HG03575 (cell line): ENCODE measurements around the gene RET.
"Not testable (repeated sequence)": the region's sequence is repeated elsewhere in the genome, so short reads cannot be mapped to it uniquely, and the experiment has no call there.

Experiments used
- ATAC-seq: cut with Tn5 transposase; IDR thresholded peaks from one replicate; pipeline ENCODE4 v1.9.1; 2021; ENCODE audit not compliant: unreplicated experiment, insufficient number of reproducible peaks, low FRiP score; ENCODE audit errors: extremely low read depth

The RET gene

DNA sequence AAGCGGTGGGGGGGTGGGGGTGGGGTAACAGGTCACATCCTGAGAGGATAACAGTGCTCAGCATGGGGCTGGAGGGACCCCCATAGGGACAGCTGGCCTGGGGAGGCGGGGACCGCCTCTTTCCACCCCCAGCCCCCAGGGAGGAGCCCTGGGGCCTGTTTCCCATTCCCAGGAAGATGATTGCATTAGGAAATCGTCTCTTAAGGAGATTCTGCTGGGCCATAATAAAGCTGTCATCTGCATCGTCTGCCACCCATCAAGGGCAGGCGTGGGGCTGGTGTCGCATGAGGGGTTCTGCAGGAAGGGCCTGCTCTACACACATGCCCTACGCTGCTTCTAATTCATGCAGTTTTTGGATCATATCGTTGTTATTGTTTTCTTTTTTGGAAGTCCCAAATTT is 17.2 kb downstream of the RET start:
- ATAC-seq = no peak

GRCh38 chr10:43099339-43099738 is 22.5 kb downstream of the RET start:
- ATAC-seq = not testable (repeated sequence)

- no peak for ATAC-seq
Observed at GRCh38 chr10:43099928-43100327, 23.1 kb downstream of the RET start.

GRCh38 chr10:43100366-43100765 is 23.5 kb downstream of the RET start:
- no peak for ATAC-seq

GRCh38 chr10:43102063-43102828 is 25.4 kb downstream of the RET start:
- ATAC-seq = no peak

GRCh38 chr10:43105102-43105955 is 28.5 kb downstream of the RET start:
- no peak for ATAC-seq

DNA sequence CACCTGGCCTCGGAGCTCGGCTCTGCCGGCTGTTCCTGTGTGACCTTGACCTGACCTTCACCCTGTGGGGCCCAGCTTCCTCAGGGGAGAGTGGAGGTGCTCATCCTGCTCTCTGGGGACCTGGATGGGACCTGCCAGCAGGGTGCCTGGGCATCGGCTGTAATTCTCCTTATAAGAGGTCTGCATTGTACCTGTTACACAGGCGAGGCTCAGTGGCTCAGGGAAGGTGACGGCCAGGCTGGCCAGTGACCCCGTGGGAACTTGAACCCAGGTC is 29.0 kb downstream of the RET start:
- no peak for ATAC-seq

- no peak for ATAC-seq
Observed at GRCh38 chr10:43106256-43107091, 29.6 kb downstream of the RET start.

- no peak for ATAC-seq
Observed at GRCh38 chr10:43108951-43109350, 32.1 kb downstream of the RET start.

- no peak for ATAC-seq
Observed at GRCh38 chr10:43109671-43110249, 32.9 kb downstream of the RET start.

DNA sequence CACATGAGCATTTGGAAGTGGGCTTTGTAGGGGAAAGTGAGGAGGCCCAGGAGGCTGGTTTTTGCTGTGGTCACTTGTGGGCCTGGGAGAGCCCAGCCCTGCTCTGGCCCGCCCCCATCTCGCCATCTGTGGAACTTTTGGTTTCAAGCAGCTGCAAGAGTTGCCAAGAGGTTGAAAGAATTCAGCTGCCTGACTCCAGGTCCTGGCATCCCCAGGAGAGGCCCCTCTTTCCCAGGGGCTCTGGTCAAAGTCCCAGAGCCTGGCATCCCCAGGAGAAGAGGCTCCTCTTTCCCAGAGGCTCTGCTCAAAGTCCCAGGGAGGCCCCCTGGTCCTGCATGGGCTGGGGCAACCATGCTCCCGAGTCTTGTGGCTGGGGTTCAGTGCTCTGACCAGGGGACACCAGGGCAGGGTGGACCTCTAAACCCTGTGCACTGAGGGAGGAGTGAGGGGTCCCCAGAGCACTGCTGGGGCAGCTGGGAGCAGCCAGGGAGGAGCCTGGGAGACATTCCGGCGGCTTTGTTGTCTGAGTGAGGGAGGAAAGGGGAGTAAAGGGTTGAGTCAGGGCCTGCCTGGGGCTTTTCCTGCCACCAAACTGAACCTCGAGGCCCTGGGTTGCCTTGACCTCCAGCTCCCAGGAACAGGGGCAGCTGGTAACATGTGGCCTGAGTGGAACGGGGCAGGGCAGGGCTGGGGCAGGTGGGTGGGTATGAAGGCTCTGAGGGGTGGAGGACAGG is 33.6 kb downstream of the RET start:
- no peak for ATAC-seq

DNA sequence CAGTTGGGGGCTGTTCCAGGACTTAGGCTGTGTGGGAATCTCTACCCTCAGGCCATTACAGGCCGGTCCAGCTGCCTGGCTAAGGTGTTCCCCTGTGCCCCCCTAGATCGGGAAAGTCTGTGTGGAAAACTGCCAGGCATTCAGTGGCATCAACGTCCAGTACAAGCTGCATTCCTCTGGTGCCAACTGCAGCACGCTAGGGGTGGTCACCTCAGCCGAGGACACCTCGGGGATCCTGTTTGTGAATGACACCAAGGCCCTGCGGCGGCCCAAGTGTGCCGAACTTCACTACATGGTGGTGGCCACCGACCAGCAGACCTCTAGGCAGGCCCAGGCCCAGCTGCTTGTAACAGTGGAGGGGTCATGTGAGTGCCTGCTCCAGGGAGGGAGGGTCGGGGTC is 34.2 kb downstream of the RET start:
- ATAC-seq = no peak

DNA sequence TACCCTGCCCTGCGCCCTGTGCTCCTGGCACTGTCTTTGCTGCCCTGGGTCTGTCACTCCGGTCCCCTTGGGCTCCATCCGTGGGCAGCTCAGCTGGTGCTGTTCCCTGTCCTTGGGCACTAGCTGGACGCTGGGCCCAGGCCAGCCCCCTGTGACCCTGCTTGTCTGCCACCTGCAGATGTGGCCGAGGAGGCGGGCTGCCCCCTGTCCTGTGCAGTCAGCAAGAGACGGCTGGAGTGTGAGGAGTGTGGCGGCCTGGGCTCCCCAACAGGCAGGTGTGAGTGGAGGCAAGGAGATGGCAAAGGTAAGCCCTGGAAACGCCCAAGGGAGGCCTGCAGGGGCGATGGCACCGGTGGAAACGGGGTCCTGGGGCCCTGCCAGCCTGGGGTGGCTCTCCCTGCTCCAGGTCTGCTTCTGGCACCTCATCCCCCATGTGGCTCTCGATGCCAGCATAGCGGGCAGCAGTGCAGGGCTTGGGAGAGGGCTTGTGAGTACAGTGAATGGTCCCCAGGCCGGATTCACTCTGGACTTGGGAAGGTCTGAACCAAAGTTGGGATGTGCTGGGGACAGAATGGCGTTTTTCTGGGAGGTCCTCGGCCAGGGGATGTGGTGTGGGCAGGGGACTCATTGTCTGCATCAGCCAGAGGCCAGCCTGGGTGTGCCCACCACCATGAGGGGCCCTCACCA is 35.2 kb downstream of the RET start:
- no peak for ATAC-seq

GRCh38 chr10:43112608-43112961 is 35.7 kb downstream of the RET start:
- ATAC-seq = no peak

DNA sequence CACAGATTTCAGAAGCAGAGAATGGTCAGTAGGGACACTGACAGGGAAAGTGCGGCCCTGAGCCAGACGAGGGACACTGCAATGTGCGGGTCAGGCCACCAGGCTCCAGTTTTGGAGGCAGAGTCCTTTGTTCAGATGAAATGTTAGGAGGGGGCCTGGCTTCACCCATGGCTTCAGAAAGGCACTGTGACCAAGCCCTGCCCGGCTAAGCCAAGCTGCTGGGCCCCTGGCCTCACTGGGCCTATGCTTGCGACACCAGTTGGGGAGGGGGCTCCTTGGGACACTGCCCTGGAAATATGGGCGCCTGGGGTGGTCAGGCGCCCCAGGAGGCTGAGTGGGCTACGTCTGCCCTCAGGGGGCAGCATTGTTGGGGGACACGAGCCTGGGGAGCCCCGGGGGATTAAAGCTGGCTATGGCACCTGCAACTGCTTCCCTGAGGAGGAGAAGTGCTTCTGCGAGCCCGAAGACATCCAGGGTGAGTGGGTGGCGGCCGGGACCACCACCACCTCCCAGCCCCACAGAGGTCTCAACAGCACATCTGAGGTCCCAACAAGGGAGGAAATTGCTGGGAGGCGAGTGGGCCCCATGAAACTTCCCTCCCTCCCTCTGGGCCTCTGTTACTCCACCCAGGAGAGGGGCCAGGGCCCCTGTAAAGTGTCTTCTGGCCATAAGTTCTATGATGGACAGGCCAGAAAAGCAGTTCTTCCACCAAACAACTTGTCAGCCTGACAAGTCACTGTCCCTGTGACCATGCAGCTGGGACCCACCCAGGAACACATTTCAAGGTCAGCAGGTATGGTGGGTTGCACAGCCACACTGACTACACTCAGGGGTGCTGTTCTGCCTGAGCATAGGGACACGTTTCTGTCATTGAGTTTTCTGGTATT is 36.6 kb downstream of the RET start:
- ATAC-seq = no peak

- ATAC-seq = no peak
Observed at GRCh38 chr10:43114088-43114742, 37.3 kb downstream of the RET start.
